ENCODE measurements around the gene TRIM28.
"Not testable (repeated sequence)": the region's sequence is repeated elsewhere in the genome, so short reads cannot be mapped to it uniquely, and the experiment has no call there.

The TRIM28 gene

GRCh38 chr19:58543826-58544590, at the start of gene TRIM28:
TRIM28 (plus strand) TSS chr19:58544064; CDS start chr19:58544758, 694 bp downstream.
- DNase-seq, result peak; percentile 100

GRCh38 chr19:58497634-58498170, 46.2 kb upstream of the TRIM28 start:
- no peak for DNase-seq

GRCh38 chr19:58498316-58499020, 45.4 kb upstream of the TRIM28 start:
- DNase-seq, result no peak

- peak; percentile 99 for DNase-seq
Observed at GRCh38 chr19:58499021-58499927, 44.6 kb upstream of the TRIM28 start.

DNA sequence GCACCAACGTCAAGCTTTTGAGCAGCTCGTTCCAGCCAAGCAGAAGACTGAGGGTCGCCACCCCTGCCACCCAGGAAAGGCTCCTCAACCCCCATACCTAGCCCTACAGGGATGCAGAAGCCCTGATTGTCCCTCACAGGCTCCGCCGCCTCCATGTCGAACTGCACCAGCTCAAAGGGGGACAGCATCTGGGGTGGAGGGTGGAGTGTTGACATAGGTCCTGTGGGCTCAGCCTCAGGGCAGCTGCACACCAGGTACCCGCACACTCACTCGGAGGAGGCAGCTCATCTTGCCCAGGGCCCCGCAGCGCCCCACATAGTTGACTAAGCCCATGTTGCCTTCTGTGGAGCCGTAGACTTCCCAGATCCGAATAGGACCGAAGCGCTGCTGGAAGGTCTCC, 43.6 kb upstream of the TRIM28 start:
- DNase-seq, result no peak

- not testable (repeated sequence) for DNase-seq
Observed at GRCh38 chr19:58507602-58508223, 36.2 kb upstream of the TRIM28 start.

DNA sequence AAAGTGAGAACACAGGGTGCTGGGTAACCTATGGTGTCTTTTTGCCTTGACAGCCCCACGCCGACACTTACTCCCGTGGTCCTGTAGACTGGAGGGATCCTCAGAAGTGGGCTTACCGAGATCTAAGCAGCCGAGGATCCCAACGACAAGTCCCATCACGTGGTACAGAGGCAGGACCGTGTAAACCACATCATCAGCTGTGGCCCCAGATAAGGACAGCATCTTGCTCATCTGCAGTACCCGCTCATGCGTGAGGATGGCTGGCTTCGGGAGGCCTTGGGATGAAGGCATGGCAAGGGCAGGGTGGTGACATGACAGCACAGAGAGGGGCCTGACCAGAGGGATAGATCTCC, 34.2 kb upstream of the TRIM28 start:
- DNase-seq, result no peak

GRCh38 chr19:58510084-58510862, 33.6 kb upstream of the TRIM28 start:
- DNase-seq, result no peak

DNA sequence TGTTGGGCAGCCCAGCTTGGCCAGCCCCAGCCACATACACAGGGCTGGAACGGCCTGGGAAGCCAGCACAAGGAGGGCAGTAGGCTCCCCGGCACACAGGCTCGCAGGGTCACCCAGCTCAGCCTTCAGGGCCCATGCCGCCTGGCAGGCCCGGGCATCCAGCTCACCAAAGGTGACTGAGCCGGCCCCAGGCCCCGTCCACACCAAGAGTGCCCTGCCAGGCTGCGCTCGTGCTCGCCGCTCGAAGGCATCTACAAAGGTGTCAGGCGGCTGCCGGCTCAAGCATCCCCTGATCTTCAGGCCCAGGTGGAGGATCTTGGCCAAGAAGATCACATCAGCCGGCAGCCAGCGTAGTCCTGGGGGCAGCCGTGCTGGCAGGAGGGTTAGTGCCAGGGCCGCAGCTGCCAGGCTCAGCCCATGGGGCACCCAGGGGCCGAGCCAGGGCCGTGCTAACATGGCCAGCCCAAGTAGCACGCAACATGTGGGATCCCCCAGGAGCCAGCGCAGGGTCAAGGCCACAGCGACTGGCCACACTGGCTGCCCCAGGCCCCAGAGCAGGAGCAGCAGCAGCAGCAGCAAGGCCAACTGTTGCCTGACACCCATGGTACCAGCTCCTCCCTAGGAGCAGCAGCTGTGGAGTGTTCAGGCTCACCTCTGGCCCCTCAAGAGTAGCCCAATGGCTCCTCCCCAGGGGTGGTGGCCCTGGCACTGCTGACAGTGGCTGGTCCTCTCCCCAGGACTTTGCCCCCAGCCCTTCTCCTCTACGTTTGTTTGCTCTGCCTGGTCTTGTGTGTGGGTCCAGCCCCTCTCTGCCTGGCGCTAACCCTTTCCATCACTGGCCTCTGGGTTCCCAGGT, 32.3 kb upstream of the TRIM28 start, which contains the start of gene SLC27A5:
SLC27A5 (minus strand) TSS at position 640 of the 856 bp plus-strand sequence; CDS start at position 603, 37 bp downstream.
- DNase-seq, result no peak

DNA sequence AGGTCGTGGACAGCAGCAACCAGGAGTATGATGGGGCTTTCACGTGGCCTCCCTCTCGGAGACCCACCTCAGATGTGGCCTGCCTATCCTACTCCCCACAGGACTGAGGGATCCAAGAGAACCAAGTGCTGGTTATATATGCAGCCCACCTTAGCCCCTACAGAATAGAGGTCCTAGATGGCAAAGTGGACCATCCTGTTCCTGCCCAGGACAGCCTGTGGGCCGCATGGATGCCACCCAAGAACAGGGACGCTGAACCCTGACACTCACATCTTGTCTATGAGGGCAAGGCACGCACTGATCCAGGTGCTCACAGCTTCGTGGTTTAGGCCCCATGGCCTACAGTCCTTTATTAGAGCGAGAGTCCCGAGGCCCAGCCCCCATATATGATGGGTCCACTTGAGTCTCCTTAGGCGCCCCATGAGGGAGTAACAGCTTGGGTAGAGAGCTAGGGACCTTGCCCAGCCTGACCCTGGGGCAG, 30.6 kb upstream of the TRIM28 start:
- DNase-seq, result no peak

DNA sequence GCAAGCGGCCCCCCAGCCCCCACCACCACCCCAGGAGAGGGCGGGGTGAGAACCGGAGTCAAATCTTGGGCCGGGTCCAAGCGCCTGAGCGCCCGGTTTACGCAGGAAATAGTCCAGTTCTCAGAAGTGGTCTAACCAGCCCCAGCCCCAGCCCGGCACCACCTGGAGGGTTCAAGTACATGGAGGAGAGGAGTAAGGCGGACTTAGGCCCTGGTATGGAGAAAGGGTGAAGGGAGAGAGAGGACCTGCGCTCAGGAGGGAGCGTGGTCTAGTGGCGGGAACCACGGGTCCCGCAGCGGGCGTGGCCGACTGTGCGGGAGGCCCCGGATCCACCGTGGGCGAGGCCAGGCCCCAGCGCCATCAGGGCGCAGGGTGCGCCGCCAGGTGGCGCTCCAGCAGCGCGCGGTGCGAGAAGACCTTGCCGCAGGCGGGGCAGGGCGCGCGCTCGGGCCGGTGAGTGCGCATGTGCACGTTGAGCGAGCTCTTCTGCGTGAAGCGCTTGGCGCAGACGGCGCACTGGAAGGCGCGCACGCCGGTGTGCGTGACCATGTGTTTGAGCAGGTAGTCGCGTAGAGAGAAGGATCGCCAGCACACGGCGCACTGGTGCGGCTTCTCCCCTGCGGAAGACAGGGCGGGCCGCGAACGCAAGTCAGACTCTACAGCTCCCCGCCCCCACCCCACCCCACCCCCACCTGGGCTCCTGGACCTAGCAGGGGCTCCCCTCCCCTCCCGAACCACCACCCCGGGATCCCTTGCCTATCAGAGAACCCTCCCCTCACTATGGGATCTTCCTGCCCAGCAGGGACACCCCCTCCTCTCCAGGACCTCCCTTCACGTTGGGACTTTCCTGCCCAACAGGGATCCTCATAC, 29.9 kb upstream of the TRIM28 start:
- peak; percentile 99 for DNase-seq

- DNase-seq, result peak; percentile 61
Observed at GRCh38 chr19:58514564-58515022, 29.3 kb upstream of the TRIM28 start.

- no peak for DNase-seq
Observed at GRCh38 chr19:58515259-58515658, 28.6 kb upstream of the TRIM28 start.

- DNase-seq, result no peak
Observed at GRCh38 chr19:58516246-58516836, 27.5 kb upstream of the TRIM28 start.

DNA sequence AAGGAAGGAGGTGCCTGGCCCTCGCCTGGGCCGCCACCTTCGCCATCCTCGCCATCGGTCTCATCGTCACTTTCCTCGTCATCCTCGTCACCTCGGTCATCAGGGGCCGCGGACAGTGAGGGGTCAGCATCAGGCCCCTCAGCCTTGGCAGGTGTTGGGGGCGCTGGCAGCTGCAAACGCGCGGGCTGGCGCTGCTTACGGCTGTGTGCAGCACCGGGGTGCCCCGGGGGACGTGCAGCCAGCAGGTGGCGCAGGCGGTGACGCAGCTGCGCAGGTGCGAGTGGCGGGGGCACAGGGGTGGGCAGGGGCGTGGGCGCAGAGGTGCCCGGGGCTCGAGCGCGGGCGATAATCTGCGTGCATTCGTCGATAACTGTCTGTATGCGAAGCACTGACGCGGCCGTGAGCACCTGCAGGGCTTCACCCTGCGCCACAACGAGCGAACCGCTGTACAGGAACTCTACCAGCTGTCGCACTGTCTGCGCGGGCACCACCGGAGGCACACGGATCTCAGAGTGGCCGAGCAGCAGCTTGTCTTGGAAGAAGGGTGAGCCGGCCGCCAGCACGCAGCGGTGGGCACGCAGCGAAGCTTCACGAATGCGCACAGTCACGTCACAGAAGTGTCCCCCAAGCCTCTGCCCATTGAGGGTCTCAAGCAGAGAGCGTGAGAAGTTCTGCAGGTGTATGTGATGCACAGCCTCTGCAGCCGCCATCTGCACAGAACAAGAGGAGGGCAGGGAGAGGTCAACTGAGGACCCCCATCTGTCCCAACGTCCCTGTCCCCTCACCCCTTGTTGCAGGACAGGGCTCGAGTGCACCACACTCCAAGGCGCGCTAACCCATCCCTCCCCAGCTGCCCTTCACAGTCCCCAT, 26.7 kb upstream of the TRIM28 start:
- no peak for DNase-seq

GRCh38 chr19:58518256-58519086, 25.4 kb upstream of the TRIM28 start:
- peak; percentile 63 for DNase-seq

GRCh38 chr19:58519087-58519354, 24.8 kb upstream of the TRIM28 start:
- peak; percentile 75 for DNase-seq
